22Rv1 (cell line): ENCODE measurements around the gene ANKRD61.

Source experiments
- CTCF ChIP-seq: fragments of 450-650 bp; IDR thresholded peaks from 2 replicates; pipeline ENCODE4 v1.5.1; 2017; ENCODE audit warnings: mild to moderate bottlenecking
- ZFX ChIP-seq: fragments of 450-650 bp; IDR thresholded peaks from 2 replicates; pipeline ENCODE4 v1.6.1; 2017; ENCODE audit warnings: antibody characterized with exemption, borderline replicate concordance

GRCh38 chr7:6056616-6057015 lies 25.4 kb downstream of the ANKRD61 start:
- TF ChIP-seq CTCF (no peak), ZFX (no peak)
